Activated T-cell treated with anti-CD3 and anti-CD28 coated beads, Interleukin-2, amount 50 U/mL, for 48 hours (primary cell): Measurements from ENCODE around the gene ZNF320.
"Not testable (repeated sequence)": the region's sequence is repeated elsewhere in the genome, so short reads cannot be mapped to it uniquely, and the experiment has no call there.

Experiments used
- DNase-seq, 2 experiments: peaks; one replicate each; pipeline ENCODE4 v3.0.0-alpha.2; 2020

The ZNF320 gene

DNA sequence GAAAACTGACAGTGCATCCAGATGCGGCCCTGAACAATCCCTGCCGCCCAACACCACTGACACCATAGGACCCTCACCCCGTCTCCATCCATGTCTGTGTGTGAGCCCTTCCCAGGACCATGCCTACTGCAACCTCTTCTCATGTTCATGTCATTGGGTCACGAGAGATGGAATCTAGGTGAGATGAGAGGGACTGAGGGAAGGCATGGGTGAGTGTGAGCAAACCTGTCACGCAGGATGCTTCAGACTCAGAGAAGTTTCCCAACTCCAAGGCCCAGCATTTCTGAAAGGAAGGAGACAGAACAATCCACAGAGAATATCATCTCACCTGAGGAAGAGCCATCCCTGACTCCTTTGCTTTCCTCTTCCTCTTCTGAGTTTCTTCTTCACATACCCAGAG lies 20.1 kb upstream of the ZNF320 start:
- DNase-seq, result no peak

DNA sequence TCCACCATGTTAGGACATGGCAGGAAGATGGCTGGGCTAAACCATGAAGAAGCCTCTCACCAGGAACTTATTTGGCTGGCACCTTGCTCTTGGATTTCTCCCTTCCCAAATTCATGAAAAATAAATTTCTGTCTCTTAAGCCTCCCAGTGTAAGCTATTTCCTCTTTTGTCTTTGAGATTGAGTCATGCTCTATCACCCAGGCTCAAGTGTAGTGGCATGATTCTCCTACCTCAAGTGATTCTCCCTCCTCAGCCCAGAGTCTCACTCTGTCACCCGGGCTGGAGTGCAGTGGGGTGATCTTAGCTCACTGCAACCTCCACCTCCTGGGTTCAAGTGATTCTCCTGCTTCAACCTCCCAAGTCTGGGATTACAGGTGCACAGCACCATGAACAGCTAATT lies 13.2 kb upstream of the ZNF320 start:
- DNase-seq, result no peak

DNA sequence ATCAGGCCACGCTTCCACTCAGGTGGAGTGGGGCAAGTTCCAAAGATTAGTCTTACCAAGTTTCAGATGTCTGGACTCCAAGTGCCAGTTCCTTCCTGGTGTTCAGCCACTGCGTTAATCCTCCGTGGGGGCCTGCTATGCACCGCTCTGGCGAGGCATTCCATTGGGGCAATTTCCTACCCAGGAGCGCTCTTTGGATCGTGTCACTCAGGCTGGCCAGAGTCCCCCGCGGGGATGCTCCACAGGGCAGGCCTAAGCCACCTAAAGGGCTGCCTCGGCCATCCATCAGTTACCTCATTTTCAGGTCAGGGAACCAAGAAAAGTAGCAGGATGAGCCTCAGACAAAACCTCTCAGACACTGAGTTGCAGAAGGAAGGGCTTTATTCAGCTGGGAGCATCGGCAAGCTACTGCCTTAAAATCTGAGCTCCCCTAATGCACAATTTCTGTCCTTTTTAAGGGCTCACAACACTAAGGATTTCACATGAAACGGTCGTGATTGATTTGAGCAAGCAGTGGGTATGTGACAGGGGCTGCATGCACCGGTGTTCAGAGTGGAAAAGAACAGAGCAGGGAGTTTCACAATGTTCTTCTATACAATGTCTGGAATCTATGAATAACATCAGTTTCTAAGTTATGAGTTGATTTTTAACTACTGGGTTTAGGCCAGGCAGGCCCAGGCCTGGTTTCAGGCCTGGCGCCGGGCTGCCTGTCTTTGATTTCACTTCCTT lies 6.8 kb upstream of the ZNF320 start:
- not testable (repeated sequence) for DNase-seq

DNA sequence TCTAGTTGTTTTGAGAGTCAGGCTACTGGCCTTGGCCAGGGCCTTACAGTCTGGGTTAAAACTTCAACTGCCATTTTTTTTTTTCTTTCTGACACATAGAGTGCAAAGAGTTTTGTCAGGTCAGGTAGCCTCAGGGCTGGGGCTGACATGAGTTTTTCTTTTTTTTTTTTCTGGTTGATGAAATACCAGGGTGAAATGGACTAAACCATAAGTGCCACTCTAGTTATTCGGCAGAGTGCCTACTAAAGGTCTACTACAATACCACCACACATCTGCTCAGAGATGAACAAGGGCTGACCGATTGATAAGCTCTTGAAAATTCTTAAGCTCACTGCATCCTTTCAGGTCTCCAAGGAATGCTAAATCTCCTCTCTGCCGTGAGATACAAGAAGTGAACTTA lies 4.4 kb upstream of the ZNF320 start:
- no peak for DNase-seq

DNA sequence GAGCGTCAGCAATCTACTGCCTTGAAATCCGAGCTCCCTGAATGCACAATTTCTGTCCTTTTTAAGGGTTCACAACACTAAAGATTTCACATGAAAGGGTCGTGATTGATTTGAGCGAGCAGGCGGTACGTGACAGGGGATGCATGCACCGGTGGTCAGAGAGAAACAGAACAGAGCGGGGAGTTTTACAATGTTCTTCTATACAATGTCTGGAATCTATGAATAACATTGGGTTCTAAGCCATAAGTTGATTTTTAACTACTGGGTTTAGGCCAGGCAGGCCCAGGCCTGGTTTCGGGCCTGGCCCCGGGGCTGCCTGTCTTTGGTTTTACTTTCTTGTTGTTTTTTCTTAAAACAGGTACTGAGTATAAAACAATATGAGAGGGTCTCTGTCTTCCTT lies 1.2 kb upstream of the ZNF320 start:
- not testable (repeated sequence) for DNase-seq

DNA sequence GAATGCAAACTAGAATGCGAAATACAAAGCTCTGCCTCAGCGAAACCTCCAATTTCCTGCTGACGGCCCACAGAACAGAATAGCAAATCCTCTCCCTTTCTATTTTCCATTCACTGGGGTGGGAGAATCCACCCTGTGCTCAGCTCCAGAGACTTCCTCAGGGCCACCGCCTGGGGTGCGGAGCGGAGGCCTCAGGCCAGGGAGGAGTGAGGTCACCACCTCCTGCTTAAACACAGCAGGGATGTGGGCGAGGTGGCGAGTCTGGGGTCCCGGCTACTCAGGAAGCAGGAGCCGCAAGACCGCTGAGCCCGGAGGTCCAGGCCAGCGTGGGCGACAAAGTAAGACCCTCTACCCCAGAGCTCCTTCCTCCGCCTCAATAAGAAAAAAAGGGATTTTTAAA lies 666 bp upstream of the ZNF320 start:
- DNase-seq, result no peak

DNA sequence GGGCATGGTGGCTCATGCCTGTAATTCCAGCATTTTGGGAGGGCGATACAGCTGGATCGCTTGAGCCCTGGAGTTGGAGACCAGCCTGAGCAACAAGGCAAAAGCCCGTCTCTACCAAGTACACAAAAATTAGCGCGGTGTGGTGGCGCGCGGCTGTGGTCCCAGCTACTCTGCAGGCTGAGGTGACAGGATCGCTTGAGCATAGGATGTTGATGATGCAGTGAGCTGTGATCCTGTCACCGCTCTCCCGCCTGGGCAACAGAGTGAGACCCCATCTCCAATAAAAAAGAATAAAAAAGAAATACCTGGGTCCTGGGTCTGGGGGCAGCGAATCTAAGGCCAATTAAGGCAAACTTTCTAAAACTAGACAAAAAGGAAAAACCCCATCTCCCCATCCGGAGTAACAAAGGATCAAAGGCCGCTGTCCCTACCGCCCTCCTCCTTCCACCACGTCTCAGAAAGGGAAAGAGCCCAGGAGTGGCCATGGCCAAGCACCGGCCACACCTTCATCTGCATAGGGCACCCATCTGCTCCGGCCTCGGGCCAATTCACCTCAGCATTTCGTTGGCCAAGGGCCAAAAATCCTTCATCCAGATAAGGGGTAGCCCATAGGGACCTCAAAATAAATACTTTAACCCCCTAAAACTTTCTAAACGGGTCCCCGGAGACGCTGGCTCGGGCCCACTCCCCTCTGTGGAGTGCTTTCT lies 851 bp downstream of the ZNF320 start:
- DNase-seq, result no peak

DNA sequence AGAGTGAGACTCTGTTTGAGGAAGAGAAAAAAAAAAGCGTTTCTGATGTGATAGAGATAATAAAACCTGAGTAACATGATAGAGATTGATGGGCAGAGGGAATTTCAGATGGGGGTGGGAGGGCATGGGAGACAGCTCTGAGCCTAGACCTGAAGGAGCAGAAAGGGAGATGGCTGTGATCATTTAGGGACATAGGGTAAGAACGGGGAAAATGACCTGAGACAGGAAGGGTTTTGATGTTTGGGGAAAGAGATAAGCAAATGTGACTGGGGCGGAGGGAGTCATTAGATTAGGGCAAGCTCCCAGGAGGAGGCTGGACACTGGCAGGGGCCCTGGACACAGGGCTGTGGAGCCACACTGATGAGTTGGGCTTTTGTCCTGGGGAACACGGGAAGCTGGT lies 6.1 kb downstream of the ZNF320 start:
- no peak for DNase-seq

DNA sequence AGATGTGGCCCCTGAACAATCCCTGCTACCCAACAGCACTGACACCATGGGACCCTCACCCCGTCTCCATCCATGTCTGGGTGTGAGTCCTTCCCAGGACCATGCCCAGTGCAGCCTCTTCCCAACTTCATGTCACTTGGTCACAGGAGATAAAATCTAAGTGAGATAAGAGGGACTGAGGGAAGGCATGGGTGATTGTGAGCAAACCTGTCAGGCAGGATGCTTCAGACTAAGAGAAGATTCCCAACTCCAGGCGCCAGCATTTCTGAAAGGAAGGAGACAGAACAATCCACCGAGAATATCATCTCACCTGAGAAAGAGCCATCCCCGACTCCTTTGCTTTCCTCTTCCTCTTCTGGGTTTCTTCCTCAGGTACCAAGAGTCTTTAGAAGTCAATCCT lies 7.5 kb downstream of the ZNF320 start:
- DNase-seq, result no peak

DNA sequence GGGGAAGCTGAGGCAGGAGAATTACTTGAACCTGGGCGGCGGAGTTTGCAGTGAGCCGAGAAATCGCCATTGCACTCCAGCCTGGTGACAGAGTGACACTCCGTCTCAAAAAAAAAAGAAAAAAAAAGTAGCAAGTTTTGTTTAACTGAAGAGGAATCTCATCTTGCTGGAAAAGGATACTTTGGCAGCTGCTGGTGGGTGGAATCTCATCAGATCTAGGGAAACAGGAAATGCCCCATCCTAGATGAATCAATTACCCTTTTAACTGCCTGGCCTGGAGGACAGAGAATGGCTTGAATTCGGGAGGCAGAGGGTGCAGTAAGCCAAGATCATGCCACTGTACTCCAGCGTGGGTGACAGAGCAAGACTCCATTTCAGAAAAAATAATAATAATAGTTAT lies 8.4 kb downstream of the ZNF320 start:
- no peak for DNase-seq

DNA sequence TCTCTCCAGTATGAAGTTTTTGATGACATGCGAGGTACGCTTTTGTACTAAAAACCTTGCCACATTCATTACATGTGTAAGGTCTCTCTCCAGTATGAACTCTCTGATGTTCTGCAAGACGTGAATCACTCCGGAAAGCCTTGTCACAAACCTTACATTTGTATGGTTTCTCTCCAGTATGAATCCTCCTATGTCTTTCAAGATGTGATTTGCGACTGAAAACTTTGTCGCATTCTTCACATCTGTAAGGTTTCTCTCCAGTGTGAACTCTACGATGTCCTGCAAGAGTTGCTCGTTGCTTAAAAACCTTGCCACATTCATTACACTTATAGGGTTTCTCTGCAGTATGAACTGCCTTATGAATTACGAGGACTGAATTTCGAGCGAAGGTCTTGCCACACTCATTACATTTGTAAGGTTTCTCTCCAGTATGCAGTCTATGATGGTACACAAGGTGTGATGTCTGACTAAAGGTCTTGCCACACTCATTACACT lies 16.5 kb downstream of the ZNF320 start:
- DNase-seq, result no peak

DNA sequence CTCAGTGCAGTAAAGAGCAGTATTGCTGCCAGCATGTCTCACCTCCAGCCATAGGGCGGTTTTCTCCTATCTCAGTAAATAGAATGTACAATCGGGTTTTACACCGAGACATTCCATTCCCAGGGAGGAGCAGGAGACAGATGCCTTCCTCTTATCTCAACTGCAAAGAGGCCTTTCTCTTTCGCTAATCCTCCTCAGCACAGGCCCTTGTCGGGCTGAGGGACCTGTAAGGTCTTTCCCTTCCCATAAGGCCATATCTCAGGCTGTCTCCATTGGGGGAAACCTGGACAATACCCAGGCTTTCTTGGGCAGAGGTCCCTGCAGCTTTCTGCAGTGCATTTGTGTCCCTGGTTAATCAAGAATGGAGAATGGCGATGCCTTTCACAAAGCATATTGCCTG lies 24.4 kb downstream of the ZNF320 start:
- DNase-seq, result not testable (repeated sequence)

DNA sequence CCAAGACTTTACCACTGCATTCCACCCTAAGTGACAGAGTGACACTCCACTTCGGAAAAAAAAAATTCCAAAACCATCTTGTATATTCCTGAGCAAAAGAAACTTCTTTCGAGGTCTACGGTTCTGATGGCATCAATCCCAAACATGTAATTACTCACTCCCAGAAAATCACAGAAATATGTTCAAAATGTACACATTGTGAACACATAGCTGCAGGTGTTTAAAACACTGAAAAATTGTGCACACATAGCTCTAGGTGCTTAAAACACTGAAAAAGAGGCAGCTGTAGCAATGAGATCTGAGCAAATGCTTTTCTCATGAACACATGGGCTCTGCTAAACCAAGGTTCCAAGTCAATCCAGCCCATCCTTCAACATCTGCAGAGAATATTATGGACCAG lies 26.0 kb downstream of the ZNF320 start:
- no peak for DNase-seq

DNA sequence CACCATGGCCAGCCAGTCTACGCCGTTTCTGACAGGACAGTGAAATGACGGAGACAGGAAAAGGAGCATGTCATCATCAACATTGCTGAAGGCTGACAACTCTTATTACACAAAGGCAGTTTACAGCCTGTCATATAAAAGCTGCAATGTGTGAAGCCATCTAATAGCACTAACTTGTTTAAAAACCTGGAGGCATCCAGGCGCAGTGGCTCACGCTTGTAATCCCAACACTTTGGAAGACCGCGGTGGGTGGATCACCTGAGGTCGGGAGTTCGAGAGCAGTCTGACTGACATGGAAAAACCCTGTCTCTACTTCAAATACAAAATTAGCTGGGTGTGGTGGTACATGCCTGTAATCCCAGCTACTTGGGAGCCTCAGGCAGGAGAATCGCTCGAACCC lies 29.4 kb downstream of the ZNF320 start:
- DNase-seq, result not testable (repeated sequence)

DNA sequence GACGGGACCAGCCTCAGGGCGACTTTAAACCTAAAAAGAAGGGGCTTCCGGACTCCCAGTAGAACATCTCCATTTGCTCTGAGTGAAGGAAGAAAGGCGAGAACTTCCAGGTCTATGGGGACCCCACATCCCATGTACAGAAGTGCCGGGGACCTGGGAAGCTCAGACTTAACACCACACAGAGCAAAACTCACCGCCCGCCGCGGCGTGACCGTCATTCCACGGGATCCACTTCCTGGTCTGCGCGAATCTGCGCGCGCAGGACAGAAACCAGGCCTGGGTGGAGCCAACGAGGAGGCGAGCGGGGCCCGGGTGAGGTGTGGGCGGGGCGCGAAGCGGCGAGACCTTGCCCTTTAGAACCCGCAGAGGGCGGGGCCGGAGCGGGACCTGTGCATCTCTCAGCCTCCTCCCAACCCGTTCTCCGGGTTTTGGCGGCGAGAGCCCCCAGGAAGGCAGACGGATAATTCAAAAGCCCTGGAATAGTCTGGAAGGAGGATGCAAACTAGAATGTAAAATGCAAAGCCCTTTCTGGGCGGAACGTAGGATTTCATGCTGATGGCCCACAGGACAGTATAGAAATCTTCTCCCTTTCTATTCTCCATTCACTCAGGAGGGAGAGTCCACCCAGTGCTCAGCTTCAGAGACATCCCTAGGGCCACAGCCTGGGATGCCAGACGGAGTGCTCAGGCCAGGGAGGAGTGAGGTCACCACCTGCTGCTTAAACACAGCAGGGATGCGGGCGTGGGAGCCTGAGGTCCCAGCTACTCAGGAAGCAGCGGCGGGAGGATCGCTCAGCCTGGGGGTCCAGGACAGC lies 39.9 kb downstream of the ZNF320 start, which contains the start of gene ZNF468:
Gene ZNF468, minus strand, starts transcription at position 242 of the 814 bp plus-strand sequence. CDS start 3,347 bp downstream, outside the sequence.
- peak; percentile 78 to 80 for DNase-seq

DNA sequence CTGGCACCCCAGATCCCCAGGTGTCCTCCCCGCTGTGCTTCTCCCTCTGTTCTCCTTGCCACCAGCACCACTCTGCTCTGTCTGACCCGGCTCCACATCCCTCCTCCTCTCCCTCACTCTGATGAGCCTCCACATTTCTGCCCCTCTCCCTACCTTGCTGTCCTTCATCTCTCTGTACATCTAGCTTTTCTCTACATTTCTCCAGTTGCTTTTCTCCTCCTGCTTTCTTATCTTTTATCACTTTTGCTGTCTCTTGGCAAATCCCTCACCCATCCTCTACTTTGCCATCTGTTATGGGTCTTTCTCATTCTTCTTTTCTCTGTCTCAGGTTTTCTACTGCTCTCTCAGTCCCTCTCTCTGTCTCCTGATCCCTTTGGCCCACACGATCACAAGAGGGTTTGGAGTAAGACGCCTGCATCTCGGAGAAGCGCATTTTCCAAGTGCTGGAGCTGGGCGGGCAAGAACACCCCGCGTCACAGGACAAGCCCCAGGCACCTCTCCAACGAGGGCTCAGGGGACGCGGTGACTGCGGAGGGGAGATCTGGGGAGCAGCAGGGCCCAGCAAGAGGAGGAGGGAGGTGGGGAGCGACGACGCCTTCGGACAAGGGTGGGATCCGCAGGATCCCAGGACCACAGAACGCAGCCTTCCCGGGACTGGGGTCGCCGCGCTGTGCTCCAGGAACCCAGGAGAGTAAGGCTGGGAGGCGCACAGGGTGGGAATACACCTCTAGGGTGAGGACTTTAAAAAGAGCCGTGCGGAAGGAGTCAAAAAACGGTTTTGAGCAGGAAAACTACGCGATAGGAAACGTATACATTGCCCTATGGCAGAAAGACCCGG lies 40.7 kb downstream of the ZNF320 start:
- peak; percentile 28 to 31 for DNase-seq
